AG08395 (cell line): ENCODE data around the gene NUCB1.
A peak's percentile ranks its signal among the peaks of the same experiment; 100 is the strongest.

Experiments used
- DNase-seq: peaks from one replicate; pipeline ENCODE4 v3.0.0; 2012; ENCODE audit warnings: mixed read lengths, low spot score

Gene NUCB1

DNA sequence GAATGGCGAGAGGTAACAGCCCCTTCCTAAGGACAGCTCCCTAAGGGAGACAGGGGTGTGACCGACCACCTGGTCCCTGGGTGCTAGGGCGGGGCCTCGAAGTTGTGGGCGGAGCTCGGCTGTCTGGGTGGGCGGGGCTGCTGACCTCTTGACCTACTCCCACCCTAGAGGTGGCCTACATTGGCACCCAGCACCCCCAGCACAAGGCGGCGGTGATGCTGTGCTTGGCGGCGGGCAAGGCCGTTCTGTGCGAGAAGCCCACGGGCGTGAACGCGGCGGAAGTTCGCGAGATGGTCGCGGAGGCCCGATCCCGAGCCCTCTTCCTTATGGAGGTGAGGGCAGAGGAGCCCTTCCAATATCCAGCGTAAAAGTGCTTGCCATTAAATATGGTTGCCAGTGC, 35.8 kb downstream of the NUCB1 start:
- no peak for DNase-seq

DNA sequence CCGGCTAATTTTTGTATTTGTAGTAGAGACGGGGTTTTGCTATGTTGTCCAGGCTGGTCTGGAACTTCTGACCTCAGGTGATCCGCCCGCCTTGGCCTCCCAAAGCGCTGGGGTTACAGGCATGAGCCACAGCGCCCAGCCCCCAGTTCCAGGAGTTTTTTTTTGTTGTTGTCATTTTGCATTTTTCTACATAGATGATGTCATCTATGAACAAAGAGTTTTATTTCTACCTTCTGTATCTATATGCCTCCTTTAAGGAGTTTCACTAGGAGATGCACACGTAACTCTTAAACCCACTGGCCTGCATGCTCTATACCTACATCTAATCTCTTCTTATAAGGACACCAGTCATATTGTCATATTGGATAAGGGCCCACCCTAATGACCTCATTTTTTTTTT, 38.1 kb downstream of the NUCB1 start:
- no peak for DNase-seq

DNA sequence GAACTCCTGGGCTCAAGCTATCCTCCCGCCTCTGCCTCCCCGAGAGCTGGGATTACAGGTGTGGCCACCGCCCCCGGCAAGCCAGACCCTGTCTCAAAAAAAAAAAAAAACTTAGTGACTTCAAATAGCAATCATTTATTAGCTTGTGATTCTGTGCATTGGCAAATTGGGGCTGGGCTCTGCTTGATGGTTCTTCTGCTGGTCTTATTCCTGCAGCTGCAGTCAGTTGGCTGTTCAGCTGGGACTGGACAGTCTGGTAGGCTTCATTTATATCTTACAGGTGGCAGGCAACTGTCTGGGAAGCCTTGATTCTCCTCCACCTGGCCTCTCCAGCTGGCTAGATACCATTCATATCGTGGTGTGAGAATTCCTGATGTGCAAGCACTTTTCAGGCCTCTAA, 40.8 kb downstream of the NUCB1 start:
- DNase-seq = no peak

DNA sequence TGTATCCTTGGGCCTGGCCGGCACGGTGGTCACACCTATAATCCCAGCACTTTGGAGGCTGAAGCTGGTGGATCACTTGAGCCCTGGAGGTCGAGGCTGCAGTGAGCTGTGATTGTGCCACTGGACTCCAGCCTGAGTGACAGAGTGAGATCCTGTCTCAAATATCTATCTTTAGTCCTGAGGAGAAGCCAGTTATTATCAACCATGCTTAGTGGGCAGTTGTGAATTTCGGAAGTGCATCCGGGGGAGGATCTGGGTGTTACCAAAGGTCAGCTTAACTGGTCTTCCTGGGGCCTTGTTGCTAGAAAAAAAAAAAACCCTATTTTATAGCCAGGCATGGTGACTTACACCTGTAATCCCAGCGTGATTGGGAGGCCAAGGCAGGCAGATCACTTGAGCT, 43.0 kb downstream of the NUCB1 start:
- no peak for DNase-seq

DNA sequence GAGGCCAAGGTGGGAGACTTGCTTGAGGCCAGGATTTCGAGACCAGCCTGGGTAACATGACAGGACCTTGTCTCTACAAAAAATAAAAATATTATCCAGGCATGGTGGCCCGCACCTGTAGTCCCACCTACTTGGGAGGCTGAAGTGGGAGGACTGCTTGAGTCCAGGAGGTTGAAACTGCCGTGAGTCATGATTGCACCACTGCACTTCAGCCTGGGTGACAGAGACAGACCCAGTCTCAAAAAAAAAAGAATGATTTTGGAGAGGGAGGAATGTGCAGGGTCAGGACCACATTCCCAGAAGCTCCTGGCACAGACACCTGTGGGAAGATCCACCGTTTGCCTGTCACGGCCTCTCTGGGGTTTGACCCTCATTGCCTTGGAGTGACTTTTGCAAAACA, 45.3 kb downstream of the NUCB1 start:
- no peak for DNase-seq

DNA sequence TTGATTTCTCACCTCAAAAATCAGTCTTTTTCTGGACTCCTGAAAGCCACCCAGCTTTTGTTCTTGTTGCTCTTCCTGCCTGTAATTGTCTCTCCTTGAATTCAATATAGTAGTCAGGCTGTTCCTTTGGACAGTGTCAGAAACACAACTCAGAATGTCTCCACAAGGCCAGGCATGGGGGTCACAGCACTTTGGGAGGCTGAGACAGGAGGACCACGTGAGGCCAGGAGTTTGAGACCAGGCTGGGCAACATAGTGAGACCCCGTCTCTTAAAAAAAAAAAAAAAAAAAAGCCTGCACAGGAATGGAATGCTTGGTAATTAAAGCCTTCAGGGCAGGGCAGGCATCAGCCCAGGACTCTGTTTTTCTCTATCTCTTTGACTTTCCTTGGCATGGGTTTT, 45.7 kb downstream of the NUCB1 start:
- no peak for DNase-seq

DNA sequence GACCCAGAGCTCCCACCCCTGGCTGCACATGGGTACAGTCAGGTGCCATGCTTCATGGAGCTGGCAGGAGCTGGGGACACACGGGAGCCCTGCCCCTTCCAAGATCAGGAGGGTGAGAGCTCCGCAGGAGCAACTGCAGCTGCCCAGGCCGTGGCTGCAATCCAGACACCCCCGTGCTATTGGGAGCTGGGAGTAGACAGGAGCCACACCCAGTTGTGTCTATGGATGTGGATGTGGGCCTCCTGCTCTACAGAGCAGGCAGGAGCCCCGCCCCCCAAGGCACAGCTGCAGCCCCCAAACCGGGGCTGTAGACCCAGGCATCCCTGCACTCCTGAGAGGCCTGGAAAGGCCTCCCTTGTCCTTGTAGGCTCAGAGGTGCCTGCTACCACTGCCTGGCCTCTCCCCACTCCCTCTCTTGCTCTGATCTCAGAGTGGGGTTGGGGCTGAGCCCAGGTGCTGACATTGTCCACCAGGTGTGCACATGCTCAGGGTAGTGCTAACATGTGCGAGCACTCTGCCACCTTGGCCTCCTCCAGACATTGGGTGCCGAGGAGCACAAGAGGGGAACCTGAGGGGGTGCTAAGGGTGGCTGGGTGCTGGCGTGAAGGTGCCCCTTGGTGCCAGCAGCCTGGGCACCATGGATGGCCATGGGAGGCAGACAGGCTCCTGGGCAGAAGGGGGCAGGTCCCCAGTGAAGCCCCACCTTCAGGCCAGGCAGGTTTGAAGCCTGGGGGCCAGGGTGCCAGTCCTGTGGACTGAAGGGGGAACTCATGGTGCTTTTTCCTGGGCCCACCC, 46.5 kb downstream of the NUCB1 start:
- no peak for DNase-seq

DNA sequence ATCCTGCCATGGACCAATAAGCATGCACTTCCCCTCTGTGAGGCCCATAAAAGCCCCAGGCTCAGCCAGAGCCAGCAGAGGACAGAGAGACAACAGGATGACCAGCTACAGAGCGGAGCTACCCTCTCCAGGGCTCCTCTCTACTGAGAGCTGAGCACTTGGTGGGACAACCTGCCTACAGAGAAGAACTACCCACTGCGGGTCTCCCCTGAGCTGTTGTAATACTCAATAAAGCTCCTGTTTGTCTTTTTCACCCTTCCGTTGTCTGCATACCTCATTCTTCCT, 47.1 kb downstream of the NUCB1 start:
- DNase-seq = no peak

DNA sequence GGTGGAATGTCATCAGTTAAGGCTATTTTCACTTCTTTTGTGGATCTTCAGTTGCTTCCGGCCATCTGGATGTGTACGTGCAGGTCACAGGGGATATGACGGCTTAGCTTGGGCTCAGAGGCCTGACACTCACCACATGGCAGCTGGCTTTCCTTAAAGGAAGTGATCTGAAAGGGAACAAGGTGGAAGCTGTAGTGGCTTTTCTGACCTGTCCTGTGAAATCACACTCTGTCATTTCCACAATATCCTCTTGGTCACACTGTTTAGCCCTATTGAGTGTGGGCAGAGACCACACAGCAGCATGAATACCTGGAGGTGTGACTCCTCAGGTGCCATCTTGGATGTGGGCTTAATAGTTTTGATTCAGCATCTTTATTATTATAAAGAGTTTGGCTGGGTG, 50.0 kb downstream of the NUCB1 start:
- no peak for DNase-seq

DNA sequence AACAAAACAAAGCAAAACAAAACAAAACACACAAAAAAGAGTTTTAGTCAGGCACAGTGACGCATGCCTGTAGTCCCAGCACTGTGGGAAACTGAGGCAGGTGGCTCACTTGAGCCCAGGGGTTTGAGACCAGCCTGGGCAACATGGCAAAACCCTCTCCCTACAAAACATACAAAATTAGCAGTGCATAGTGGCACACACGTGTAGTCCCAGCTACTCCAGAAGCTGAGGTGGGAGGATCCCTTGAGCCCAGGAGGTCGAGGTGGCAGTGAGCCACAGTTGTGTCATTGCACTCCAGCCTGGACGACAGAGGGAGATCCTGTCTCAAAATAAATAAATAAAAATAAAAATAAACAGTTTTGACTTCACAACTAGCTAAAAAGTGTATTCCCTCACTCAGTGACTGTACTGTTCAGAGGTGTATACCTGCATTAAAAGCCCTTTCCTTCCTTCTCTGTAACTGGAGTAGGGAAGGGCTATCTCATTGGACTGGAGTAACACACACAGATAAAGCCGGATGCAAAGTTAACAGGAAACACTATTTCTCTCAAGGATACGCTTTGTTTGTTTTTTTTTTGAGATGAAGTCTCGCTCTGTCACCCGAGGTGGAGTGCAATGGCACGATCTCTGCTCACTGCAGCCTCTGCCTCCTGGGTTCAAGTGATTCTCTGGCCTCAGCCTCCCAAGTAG, 50.9 kb downstream of the NUCB1 start:
- DNase-seq = no peak

DNA sequence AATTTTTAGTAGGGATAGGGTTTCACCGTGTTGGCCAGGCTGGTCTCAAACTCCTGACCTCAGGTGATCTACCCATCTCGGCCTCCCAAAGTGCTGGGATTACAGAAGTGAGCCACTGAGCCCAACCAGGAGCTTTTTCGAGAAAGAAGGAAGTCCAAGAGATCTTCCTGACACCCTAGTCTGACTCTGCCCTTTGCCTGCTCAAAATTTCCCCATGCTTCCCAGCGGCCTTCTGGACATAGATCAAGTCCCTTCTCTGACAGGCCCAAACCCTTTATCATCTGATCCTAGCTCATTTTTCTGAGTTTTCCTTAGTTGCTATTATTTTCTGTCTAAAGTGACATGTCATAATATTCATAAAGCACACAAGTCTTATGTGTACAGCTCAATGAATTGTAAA, 53.0 kb downstream of the NUCB1 start:
- DNase-seq = no peak

DNA sequence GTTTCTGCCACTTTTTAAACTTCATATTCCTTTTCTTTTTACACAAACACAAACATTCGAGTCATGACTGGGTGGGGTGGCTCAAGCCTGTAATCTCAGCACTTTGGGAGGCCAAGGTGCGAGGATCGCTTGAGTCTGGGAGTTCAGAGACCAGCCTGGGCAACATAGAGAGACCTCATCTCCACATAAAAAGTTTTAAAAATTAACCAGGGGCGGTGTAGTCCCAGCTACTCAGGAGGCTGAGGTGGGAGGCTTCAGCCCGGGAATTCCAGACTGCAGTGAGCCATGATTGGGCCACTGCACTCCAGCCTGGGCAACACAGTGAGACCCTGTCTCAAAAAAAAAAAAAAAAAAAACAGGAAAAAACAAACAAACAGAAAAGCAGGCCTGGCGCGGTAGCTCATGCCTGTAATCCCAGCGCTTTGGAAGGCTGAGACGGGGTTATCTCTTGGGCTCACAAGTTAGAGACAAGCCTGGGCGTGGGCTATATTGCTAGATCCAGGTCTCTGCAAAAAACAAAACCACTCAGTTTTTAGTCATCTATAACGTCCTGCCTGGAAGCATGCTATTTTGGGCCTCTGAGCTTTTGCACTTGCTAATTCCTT, 54.0 kb downstream of the NUCB1 start:
- no peak for DNase-seq

DNA sequence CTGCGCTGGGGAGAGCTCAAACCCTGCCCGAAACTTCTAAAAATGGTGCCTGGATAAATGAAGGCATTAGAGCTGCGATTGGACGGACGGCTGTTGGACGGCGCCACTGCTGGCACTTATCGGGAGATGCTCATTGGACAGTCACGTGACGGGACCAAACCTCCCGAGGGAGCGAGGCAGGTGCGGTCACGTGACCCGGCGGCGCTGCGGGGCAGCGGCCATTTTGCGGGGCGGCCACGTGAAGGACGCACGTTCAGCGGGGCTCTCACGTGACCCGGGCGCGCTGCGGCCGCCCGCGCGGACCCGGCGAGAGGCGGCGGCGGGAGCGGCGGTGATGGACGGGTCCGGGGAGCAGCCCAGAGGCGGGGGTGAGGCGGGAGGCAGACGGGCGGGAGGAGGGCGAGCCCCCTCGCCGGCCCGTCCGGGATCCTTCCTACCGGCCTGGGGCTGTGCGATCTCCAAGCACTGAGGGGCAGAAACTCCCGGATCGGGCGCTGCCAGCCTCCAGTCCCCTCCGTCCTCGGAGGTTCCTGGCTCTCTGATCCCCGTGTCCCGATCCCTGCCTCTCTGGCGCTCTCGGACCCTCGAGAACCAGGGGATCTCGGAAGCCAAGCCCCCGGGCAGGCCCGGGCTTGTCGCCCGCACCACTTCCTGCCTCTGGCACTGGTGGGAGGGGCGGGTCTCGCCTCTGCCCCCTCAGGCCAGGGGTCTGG, 54.6 kb downstream of the NUCB1 start, which contains the start of gene BAX:
BAX (plus strand) TSS at position 281 of the 713 bp plus-strand sequence; CDS start at position 335, 54 bp downstream.
- peak; percentile 97 for DNase-seq

DNA sequence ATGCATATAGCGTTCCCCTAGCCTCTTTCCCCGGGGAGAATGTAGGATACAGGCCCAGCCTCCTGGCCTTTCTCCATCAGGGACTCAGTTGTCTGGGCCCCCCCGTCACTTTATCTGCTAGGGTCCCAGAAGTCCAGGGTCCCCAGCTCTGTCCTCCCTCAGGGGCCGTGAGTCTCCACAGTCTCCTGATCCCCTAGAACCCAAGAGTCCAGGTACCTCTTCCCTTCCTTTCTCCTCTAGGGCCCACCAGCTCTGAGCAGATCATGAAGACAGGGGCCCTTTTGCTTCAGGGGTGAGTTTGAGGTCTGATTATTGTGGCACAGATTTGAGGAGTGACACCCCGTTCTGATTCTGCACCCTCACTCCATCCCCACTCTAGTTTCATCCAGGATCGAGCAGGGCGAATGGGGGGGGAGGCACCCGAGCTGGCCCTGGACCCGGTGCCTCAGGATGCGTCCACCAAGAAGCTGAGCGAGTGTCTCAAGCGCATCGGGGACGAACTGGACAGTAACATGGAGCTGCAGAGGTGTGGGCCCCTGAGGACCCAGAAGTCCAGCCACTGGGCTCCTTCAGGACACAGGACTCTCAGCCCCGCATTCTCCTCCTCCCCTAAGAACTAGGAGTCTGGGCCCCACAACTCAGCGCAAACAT, 55.3 kb downstream of the NUCB1 start:
- no peak for DNase-seq

DNA sequence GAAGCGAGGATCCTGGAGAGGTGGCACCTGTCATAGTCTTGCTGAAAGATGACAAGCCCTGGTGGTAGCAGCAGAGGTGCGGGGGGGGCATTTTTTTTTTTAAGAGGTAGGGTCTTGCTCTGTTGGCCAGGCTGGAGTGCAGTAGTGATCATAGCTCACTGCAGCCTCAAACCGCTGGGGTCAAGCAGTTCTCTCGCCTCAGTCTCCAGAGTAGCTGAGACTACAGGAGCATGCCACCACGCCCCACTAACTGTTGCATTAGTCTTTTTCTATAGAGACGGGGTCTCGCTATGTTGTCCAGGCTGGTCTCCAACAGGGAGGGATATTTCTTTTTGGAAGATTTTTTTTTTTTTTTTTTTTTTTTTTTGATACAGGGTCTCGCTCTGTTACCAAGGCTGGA, 57.9 kb downstream of the NUCB1 start:
- no peak for DNase-seq

DNA sequence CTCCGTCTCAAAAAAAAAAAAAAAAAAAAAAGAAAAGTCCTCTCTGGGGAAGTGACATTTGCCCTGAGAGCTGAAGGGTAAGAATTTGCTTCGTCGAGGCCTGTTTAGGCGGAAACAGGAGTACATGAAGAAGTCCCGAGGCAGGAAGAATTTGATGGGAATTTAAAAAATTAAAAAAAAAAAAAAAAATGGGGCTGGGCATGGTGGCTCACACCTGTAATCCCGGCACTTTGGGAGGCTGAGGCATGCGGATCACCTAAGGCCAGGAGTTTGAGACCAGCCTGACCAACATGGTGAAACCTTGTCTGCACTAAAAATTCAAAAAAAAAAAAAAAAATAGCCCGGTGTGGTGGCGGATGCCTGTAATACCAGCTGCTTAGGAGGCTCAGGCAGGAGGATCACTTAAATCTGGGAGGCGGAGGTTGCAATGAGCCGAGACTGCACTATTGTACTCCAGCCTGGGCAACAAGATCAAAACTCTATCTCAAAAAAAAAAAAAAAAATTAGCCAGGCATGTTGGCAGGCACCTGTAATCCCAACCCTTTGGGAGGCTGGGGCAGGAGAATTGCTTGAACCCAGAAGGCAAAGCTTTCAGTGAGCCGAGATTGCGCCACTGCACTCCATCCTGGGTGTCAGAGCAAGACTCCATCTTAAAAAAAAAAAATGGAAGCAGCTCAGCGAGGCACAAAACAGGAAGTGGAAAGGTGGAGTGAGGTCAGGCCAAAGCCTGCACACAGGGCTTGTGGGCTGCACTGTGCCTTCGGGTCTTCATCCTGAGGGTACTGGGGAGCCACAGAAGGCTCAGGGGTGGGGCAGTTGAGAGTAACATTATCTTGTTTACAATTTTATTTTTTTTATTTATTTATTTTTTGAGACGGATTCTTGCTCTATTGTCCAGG, 59.5 kb downstream of the NUCB1 start:
- DNase-seq = no peak

DNA sequence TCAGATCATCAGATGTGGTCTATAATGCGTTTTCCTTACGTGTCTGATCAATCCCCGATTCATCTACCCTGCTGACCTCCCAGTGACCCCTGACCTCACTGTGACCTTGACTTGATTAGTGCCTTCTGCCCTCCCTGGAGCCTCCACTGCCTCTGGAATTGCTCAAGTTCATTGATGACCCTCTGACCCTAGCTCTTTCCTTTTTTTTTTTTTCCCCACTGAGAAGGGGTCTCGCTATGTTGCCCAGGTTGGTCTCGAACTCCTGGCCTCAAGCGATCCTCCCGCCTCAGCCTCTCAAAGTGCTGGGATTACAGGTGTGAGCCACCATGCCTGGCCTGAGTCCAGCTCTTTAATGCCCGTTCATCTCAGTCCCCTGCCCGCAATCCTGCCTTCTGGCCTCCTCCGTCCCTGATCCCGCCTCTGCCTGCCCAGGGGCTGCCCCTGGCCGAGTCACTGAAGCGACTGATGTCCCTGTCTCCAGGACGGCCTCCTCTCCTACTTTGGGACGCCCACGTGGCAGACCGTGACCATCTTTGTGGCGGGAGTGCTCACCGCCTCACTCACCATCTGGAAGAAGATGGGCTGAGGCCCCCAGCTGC, 61.0 kb downstream of the NUCB1 start:
- no peak for DNase-seq

DNA sequence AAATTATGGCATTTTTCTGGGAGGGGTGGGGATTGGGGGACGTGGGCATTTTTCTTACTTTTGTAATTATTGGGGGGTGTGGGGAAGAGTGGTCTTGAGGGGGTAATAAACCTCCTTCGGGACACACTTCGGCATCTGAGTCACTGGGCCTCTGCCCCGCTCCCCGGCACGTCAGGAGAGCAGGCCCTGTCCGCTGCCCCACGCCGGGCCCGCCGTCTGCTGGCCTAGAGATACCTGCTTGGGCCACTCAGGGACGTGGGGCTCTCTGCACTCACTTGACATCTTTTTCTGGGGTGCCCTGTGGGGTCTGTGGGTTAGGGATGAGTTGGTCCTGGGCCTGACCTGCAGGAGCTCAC, 61.5 kb downstream of the NUCB1 start:
- DNase-seq = no peak

DNA sequence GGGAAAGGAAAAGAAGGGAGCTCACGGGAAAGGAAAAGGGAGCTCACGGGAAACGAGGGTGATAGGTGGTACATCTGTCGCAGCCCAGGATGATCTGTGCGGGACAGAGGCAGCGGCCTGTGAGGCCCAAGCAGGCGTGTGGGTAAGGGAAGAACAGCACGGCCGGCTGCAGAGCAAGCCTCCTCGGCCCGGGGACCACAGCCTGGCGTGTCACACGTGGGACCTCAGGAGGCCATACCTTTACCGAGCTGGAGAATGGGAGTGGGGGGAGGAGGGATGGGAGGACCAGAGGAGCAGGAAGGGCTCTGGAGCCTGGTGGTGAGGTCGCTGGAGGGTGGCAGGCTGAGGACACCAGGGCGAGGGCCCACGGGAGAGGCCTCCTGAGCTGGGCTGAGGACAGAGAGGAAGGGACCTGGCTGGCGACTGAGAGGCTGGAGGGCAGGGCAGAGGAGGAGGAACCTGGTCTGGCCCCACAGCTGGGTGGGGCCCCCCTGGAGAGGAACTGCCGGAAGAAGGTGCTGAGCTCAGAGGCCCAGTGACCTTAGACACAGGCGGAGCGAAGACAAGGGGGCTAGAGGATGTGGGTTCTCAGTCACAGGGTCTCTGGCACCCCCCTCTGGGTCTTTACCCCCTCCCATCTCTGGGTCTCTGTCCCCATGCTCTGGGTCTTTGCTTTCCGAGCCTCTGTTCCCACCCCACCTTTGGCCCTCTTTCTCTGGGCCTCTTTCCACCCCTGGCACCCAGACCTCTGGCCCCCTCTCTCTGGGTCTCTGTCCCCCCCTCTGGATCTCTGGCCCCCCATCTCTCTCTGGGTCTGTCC, 62.1 kb downstream of the NUCB1 start:
- DNase-seq = no peak

DNA sequence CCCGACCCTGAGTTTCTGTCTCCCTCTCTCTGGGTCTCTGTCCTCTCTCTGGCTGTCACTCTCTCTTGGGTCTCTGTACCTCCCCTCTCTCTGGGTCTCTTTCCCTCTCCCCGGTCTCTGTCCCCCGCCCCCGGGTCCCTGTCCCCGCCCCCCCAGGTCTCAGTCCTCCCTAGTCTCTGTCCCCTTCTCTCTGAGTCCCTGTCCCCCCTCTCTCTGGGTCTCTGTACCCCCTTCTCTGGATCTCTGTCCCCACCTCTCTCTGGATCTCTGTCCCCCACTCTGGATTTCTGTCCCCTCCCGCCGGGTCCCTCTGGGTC, 62.7 kb downstream of the NUCB1 start:
- no peak for DNase-seq
